ENCODE data around the gene C9orf72. TPM values are rescaled to one million over a fixed set of nuclear protein-coding genes. Genes with fewer than 3 reads are reported as not detected.

Gene C9orf72
- total and polyA plus RNA-seq, 2 of the 13 experiments (the other 11 are each of a cell fraction or from before 2014, with no cell fraction given), result 3.1 to 5.9 TPM

DNA sequence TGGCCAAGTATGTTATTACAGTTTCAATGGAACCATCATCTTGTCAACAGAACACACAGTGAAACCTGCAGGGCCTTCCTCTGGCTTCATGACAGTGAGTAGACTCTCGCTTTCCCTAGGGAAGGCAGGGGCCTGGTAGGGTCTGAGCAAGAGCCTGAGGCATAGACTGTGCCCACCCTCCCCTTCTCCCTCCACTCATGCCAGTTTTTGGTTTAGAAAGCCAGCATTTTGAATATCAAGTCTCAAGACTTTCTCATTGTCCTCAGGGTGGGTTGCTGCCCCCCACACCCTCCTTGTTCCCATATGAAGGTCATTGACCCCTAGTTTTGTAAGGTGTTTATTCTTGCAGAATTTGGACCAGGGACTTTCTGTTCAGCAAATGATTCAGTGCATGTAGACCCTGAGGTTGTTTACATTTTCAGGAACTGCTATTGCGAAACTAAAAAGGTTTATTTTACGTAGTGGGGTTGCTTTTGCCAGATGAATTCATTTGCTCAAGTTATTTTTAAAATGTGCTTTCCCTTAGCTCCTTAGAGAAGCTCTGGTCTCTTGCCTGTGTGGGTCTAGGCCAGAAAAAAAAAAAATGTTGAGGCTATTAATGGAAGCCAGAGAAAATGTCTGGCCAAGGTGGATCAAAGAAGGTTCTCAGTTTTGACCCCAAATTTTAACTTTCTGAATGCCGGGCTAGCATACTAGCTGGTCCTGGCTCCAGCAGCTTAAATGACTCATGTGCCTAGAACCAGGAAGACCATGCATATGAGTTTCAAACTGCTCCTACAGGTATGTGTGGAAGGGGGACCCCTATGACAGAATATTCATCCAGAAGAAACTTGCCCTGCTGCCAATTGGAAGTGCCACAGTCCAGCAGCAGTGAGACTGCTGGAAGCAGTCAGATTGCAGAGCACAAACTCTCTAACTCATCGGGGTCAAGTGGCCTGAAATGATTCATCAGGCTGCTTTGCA, 33.5 kb downstream of the C9orf72 start (continued):
- TF ChIP-seq, protein P1, sequence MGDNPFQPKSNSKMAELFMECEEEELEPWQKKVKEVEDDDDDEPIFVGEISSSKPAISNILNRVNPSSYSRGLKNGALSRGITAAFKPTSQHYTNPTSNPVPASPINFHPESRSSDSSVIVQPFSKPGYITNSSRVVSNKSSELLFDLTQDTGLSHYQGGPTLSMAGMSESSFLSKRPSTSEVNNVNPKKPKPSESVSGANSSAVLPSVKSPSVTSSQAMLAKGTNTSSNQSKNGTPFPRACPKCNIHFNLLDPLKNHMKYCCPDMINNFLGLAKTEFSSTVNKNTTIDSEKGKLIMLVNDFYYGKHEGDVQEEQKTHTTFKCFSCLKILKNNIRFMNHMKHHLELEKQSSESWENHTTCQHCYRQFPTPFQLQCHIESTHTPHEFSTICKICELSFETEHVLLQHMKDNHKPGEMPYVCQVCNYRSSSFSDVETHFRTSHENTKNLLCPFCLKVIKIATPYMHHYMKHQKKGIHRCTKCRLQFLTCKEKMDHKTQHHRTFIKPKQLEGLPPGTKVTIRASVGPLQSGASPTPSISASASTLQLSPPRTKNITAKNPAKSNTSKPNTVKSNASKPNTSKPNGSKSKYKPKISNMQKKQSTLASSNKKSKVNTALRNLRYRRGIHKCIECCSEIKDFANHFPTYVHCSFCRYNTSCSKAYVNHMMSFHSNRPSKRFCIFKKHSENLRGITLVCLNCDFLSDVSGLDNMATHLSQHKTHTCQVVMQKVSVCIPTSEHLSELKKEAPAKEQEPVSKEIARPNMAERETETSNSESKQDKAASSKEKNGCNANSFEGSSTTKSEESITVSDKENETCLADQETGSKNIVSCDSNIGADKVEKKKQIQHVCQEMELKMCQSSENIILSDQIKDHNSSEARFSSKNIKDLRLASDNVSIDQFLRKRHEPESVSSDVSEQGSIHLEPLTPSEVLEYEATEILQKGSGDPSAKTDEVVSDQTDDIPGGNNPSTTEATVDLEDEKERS (CRISPR knock-in tag; IDR thresholded peaks at IDR 0.05), result peak; percentile 42; the same call in 1 of the 2 replicates
- TF ChIP-seq FOXK2 (IDR thresholded peaks at IDR 0.05) (peak; percentile 55; the same call in 1 of the 2 replicates), CENPX (CRISPR knock-in tag; IDR thresholded peaks at IDR 0.05) (no peak), ZFP90 (CRISPR knock-in tag; IDR thresholded peaks at IDR 0.05; ENCODE audit: borderline replicate concordance) (no peak), ARNTL (CRISPR knock-in tag; IDR thresholded peaks at IDR 0.05) (no peak), SKIL (CRISPR knock-in tag; IDR thresholded peaks at IDR 0.05; ENCODE audit: borderline replicate concordance) (0 out of 2 replicates have a peak, but pooled peaks have one; percentile 18), ZBTB14 (CRISPR knock-in tag; IDR thresholded peaks at IDR 0.05) (no peak), ZNF17 (CRISPR knock-in tag; IDR thresholded peaks at IDR 0.05) (no peak), SRSF1 (optimal IDR thresholded peaks at IDR 0.05; ENCODE audit: low read depth, low read length) (no peak), TAF15 (IDR thresholded peaks at IDR 0.05; ENCODE audit: low read depth, low read length, poor library complexity, severe bottlenecking) (no peak), TBX3 (IDR thresholded peaks at IDR 0.05; ENCODE audit: borderline replicate concordance) (no peak), ZNF75D (CRISPR knock-in tag; IDR thresholded peaks at IDR 0.05; ENCODE audit: borderline replicate concordance) (no peak), CCAR2 (optimal IDR thresholded peaks at IDR 0.05; ENCODE audit: low read depth, low read length) (no peak), MED1 (CRISPR knock-in tag; IDR thresholded peaks at IDR 0.05) (peak; percentile 31; the same call in 1 of the 2 replicates), MED8 (CRISPR knock-in tag; IDR thresholded peaks at IDR 0.05; ENCODE audit: insufficient replicate concordance) (no peak), ZFX (CRISPR knock-in tag; IDR thresholded peaks at IDR 0.05; ENCODE audit: low read depth) (no peak), ZBTB8A (CRISPR knock-in tag; IDR thresholded peaks at IDR 0.05; ENCODE audit: borderline replicate concordance, low read depth) (no peak), ZNF12 (CRISPR knock-in tag; IDR thresholded peaks at IDR 0.05) (no peak)
- TF ChIP-seq, protein P2, sequence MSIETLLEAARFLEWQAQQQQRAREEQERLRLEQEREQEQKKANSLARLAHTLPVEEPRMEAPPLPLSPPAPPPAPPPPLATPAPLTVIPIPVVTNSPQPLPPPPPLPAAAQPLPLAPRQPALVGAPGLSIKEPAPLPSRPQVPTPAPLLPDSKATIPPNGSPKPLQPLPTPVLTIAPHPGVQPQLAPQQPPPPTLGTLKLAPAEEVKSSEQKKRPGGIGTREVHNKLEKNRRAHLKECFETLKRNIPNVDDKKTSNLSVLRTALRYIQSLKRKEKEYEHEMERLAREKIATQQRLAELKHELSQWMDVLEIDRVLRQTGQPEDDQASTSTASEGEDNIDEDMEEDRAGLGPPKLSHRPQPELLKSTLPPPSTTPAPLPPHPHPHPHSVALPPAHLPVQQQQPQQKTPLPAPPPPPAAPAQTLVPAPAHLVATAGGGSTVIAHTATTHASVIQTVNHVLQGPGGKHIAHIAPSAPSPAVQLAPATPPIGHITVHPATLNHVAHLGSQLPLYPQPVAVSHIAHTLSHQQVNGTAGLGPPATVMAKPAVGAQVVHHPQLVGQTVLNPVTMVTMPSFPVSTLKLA (IDR thresholded peaks at IDR 0.05), result no peak
- TF ChIP-seq, protein P3, sequence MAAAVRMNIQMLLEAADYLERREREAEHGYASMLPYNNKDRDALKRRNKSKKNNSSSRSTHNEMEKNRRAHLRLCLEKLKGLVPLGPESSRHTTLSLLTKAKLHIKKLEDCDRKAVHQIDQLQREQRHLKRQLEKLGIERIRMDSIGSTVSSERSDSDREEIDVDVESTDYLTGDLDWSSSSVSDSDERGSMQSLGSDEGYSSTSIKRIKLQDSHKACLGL (CRISPR knock-in tag; IDR thresholded peaks at IDR 0.05), result no peak

All from HepG2 (cell line).